ELR (cell line): ENCODE data around the gene MARCHF9.

Experiments
- DNase-seq: peaks from one replicate; pipeline ENCODE4 v3.0.0-alpha.2; 2015; ENCODE audit warnings: low read depth

MARCHF9 gene

GRCh38 chr12:57753756-57754337 lies 1.1 kb upstream of the MARCHF9 start:
- no peak for DNase-seq

GRCh38 chr12:57755194-57755453 lies 221 bp downstream of the MARCHF9 start:
- DNase-seq = no peak

- DNase-seq = peak; percentile 20
Measured at GRCh38 chr12:57755454-57756372, 810 bp downstream of the MARCHF9 start.

DNA sequence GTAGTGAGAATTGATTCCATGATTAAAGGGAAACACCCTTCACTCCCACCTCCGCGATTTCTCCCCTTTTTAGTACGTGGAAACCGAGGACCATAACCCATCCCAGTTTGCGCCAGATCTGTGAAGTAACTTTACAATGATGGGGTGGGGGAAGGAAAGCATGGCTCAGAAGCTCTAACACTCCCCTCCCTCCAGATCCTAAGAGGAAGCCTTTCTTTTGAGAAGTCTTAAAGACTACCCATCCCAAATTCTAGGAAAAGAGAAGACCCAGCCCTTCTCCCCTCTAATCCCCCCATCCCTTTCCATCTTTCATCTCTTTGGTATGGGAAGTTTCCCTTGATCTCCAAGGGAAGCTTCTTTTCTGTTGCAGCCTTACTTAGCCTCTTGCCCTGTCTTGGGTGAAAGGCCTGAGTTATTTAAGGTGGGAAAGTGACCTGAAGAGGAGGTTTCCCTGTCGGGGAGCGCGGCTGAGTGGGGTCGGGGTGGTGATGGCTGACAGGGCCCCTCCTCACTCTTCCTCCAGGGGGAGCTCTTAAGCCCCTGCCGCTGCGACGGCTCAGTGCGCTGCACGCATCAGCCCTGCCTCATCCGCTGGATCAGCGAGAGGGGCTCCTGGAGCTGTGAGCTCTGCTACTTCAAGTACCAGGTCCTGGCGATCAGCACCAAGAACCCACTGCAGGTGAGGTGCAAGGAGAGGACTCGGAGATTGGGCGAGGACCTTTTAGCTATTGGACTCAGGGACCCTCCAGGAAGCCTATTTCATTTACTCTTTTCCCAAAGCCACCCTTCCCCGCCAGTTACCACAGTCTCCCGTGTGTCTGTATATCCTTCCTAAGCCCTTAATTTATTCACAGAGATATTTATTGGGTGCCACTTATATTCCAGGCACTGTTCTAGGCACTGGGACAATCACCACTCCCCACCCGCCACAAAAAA lies 1.8 kb downstream of the MARCHF9 start:
- peak; percentile 35 for DNase-seq

DNA sequence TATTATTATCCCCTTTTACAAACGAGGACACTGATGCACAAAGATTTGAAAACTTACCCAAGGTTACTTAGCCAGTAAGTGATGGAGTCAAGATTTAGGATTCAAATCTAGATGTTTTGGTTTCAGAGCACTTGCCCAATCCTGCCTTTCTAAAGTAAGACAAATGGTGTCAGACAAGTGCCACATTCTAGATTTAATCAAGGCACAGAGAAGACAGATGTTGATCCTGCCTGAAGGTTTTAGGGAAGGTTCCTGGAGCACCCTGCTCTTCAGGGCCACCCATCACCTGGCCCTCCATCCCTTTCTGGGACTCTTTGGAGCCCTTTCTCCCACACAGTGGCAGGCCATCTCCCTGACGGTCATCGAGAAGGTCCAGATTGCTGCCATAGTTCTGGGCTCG lies 2.9 kb downstream of the MARCHF9 start:
- DNase-seq = no peak

DNA sequence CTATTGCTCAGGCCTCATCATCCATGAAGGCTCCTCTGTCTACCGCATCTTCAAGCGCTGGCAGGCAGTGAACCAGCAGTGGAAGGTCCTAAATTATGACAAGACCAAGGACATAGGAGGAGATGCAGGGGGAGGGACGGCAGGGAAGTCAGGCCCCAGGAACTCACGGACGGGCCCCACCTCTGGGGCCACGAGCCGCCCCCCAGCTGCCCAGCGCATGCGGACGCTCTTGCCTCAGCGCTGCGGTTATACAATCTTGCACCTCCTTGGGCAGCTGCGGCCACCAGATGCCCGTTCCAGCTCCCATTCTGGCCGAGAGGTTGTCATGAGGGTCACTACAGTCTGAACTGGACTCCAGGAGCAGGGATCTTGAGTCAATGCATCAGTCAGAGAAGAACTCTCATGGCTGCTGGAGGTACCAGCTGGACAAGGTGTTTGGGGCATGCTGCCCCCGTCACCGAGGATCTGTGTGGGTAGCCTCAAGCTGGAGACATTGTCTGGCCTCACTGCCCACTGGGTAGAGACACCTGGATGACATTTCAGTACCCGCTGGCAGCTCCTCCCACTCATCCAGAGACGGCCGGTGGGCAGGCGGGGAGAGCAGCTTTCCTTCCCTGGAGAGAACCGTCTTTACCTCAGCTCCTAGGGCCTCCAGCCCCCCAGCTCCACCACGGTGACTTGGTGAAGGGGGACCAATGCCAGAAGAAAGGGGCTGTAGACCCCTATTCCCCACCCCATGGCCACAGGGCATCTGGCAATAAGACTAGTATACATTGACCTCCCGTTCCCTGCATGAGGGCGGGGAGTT lies 3.9 kb downstream of the MARCHF9 start:
- DNase-seq = no peak

DNA sequence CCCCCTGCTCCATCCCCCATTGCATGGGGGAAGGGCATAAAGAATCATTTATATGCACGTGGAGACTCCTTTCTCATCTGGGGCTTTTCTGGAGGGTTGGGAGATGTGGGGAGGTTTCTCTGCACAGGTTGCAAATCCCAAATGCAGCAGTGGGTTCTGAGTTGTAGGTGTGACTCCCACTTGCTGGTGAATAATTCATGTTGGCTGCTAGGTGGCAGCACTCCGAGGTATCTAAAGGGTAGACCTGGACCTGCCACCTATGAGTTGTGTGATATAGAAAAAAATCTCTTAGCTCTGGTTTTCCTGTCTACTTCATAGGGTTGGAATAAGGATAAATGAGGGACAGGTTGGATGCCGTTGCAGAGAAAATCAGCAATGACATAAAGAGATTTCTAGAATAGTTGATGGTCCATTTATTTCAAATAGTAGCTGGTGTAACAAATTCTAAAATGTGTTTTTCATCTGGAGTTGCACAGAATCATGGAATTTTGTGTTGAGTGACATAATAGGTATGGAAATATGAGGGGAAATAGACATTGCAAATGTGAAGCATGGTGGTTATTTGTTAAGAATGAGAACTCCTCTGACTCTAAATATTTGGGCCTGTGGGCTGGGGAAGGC lies 4.6 kb downstream of the MARCHF9 start:
- DNase-seq = peak; percentile 56

DNA sequence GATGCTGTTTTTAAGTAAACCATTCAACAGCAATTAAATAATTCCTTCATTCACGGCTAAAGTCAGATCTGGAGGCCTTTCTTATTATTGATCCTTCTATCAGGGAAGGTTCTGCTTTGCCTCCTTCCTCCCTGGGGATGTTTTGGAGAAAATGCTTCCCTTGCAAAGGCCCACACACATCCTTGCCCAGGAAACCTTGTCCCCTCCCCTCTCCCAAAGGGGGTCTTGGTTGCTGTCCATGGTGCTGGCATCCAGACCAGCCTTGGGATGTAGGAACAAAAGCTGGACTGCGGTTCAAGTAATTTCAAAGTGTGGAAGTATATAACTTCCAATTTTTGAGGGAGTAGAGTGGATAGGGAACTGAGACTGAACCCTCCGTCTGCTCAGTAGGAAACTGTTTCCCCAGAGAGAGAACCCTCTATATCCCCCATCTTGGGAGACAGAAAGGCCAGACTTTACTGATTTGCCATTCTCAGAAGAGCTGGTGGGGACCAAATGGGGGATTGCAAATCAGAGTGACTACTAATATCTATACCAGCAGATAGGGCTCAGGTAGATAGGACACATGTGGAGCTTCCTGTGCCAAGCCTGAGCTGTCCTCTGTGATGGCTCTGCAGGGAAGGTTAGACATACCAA lies 5.6 kb downstream of the MARCHF9 start:
- DNase-seq = no peak

- DNase-seq = no peak
Measured at GRCh38 chr12:57761391-57761998, 6.6 kb downstream of the MARCHF9 start.

- DNase-seq = no peak
Measured at GRCh38 chr12:57762463-57762862, 7.6 kb downstream of the MARCHF9 start.

GRCh38 chr12:57763881-57764661 lies 9.2 kb downstream of the MARCHF9 start:
- DNase-seq = no peak

- no peak for DNase-seq
Measured at GRCh38 chr12:57764662-57765002, 9.7 kb downstream of the MARCHF9 start.

DNA sequence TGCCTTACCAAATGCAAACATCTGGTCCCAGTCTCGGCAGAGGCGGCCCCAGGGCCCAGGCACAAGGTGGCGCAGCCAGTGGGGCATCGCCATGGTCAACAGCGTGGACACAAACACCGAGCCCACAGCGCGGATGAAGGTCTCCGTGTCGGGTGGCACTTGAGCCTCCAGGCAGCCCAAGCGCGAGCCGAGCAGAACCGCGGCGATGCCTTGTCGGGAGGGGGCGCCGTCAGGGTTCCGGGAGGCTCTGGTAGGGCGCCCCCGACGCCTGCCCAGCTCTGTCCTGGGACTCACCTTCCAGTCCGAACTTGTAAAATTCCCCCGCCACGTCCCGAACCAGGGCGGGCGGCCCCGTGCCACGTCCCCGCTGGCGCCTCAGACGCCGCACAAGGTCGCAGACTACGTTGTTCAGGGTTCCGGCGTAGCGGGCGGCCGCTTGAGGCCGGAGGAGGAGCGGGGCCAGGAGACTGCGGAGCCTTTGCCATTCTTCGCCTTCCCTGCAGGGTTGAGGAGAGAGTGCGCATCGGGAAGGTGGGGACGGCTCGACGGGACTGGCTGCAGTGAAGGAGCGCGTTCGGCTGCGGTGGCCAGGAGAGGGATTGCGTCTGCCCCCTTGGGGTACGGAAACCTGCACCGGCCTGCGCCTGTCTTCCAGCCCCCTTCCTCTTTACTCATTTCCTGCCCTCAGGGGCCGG lies 10.2 kb downstream of the MARCHF9 start:
- peak; percentile 88 for DNase-seq

- DNase-seq = peak; percentile 54
Measured at GRCh38 chr12:57765698-57766463, 11.0 kb downstream of the MARCHF9 start.

- DNase-seq = peak; percentile 84
Measured at GRCh38 chr12:57766464-57767304, 11.8 kb downstream of the MARCHF9 start, which contains the start of gene CYP27B1. Gene CYP27B1 (minus strand): TSS chr12:57767078. CDS start chr12:57767041, 37 bp downstream.

DNA sequence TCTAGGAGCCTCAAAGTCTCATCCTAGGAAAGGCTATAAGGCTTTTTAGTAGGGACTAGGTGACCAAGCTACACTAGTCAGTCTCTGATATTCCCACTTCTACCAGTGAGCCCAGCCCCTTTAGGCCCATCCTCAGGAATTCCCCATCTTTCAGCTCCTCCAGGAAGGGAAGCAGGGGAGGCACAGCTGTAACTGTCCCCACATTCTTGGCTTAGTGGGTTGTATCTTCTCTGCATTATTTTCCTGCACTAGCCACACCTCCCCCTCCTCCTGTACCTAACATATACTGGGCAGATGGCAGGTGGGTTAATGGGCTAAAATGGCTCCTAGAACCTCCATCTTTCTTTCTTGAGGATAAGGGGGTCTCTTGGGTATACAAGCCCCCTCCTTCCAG lies 12.4 kb downstream of the MARCHF9 start:
- DNase-seq = no peak

GRCh38 chr12:57767876-57768275 lies 13.0 kb downstream of the MARCHF9 start:
- DNase-seq = no peak
